Measurements from ENCODE around the gene NOP9. TPM values are rescaled to one million over a fixed set of nuclear protein-coding genes. Genes with fewer than 3 reads are reported as not detected.

The NOP9 gene
- total and polyA plus RNA-seq, 9 of the 15 experiments (the other 6 are each of a cell fraction or from before 2014, with no cell fraction given), result 1.0 to 27.9 (median 15.1) TPM

- FAIRE-seq (no peak), DNase-seq (ENCODE audit: extremely low read depth in 1 of 4, low spot score in 3 of 4) (no peak), ATAC-seq (no peak)
- no TSS peak for BruUV-seq (replicated peaks)
- Histone ChIP-seq H3K4me1 (replicated peaks in 1 of 2; ENCODE audit: control insufficient read depth in 2 of 2, insufficient read depth in 2 of 2, low read length in 2 of 2) (peaks cover 3 to 4% of the 10 kb centered on the region in 2 experiments; a peak in 4 of 5 replicates), H4K20me1 (replicated peaks; ENCODE audit: control insufficient read depth, insufficient read depth, low read length) (no peaks in the 10 kb centered on the region), H3K4me2 (ENCODE audit: insufficient read depth, low read length) (no peak overlapping the region), H3K9me1 (ENCODE audit: control insufficient read depth, insufficient read depth, low read length) (no peaks in the 10 kb centered on the region), H3K9ac (ENCODE audit: insufficient read depth in 1 of 2, low read depth in 2 of 2, low read length in 2 of 2) (no peak overlapping the region; a peak in 1 of 4 replicates), H3K79me2 (ENCODE audit: control insufficient read depth, insufficient read depth, low read length) (no peaks in the 10 kb centered on the region), H2AFZ (ENCODE audit: low read depth, low read length) (no peak overlapping the region), H3K4me3 (no peak overlapping the region), H3K27me3 (ENCODE audit: control insufficient read depth in 2 of 2, insufficient read depth in 2 of 2, low read length in 2 of 2) (no peaks in the 10 kb centered on the region), H3K36me3 (ENCODE audit: control insufficient read depth, insufficient read depth, low read length) (no peaks in the 10 kb centered on the region), H3K9me3 (replicated peaks; ENCODE audit: control insufficient read depth, insufficient read depth, low read depth, low read length) (no peaks in the 10 kb centered on the region), H3K27ac (ENCODE audit: extremely low read depth, low read depth, low read length) (no peak overlapping the region)
- TF ChIP-seq PTRF (tag; IDR thresholded peaks at IDR 0.05) (no peak), MLX (CRISPR knock-in tag; conservative IDR thresholded peaks at IDR 0.05) (no peak), ZNF354B (CRISPR knock-in tag; IDR thresholded peaks at IDR 0.05) (no peak), RBFOX2 (IDR thresholded peaks at IDR 0.05; ENCODE audit: low read depth, low read length) (no peak), TAL1 (IDR thresholded peaks at IDR 0.05) (no peak), POU5F1 (IDR thresholded peaks at IDR 0.05; ENCODE audit: borderline replicate concordance, low read depth, low read length, partially characterized antibody) (no peak), ZNF24 (IDR thresholded peaks at IDR 0.05) (no peak), POLR2AphosphoS5 (IDR thresholded peaks at IDR 0.05; ENCODE audit: control insufficient read depth, insufficient read depth, low read depth, low read length) (no peak), GTF2E2 (tag; IDR thresholded peaks at IDR 0.05) (no peak), MYC (IDR thresholded peaks at IDR 0.05; ENCODE audit: low read depth, low read length) (no peak), MYC (CRISPR knock-in tag; IDR thresholded peaks at IDR 0.05; ENCODE audit: borderline replicate concordance, low read depth) (no peak), RBM17 (IDR thresholded peaks at IDR 0.05; ENCODE audit: borderline replicate concordance, low read depth, low read length) (no peak), SUPT5H (IDR thresholded peaks at IDR 0.05) (no peak), ZNF518B (CRISPR knock-in tag; IDR thresholded peaks at IDR 0.05) (no peak), POLR2H (tag; IDR thresholded peaks at IDR 0.05; ENCODE audit: low read depth) (no peak)
- TF ChIP-seq, protein P1, sequence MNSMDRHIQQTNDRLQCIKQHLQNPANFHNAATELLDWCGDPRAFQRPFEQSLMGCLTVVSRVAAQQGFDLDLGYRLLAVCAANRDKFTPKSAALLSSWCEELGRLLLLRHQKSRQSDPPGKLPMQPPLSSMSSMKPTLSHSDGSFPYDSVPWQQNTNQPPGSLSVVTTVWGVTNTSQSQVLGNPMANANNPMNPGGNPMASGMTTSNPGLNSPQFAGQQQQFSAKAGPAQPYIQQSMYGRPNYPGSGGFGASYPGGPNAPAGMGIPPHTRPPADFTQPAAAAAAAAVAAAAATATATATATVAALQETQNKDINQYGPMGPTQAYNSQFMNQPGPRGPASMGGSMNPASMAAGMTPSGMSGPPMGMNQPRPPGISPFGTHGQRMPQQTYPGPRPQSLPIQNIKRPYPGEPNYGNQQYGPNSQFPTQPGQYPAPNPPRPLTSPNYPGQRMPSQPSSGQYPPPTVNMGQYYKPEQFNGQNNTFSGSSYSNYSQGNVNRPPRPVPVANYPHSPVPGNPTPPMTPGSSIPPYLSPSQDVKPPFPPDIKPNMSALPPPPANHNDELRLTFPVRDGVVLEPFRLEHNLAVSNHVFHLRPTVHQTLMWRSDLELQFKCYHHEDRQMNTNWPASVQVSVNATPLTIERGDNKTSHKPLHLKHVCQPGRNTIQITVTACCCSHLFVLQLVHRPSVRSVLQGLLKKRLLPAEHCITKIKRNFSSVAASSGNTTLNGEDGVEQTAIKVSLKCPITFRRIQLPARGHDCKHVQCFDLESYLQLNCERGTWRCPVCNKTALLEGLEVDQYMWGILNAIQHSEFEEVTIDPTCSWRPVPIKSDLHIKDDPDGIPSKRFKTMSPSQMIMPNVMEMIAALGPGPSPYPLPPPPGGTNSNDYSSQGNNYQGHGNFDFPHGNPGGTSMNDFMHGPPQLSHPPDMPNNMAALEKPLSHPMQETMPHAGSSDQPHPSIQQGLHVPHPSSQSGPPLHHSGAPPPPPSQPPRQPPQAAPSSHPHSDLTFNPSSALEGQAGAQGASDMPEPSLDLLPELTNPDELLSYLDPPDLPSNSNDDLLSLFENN (IDR thresholded peaks at IDR 0.05; ENCODE audit: low read depth in 2 of 2, low read length in 2 of 2), result no peak
- intact Hi-C loops (cut with micrococcal nuclease) (no loop called here), in situ Hi-C loops (cut with MboI) (no loop called here)
- CTCF ChIA-PET (ENCODE audit: low intra/inter-chr PET ratio), result no interaction called here
- POLR2A ChIA-PET, result interaction anchor here (0.6 to 1.4 kb wide), 4 partner anchors 84 to 120 kb away, joined by 3 to 4 read pairs (median 3); partner anchors contain the start of gene SDR39U1
- WGBS (ENCODE audit: insufficient coverage, low coverage, missing lambda C conversion rate), result 28% methylated on average over 4 of the region's 10 CpGs
Measured at GRCh38 chr14:24322672-24323071, 23.0 kb downstream of the NOP9 start.
